ENCODE measurements around the gene NFX1. TPM values are rescaled to one million over a fixed set of nuclear protein-coding genes. Genes with fewer than 3 reads are reported as not detected.
A peak's percentile ranks its signal among the peaks of the same experiment; 100 is the strongest.

Gene NFX1
- total RNA-seq, 4 donors from 2014 or later = 31.7 to 53.9 (median 42.3) TPM

GRCh38 chr9:33375238-33375840, 85.0 kb downstream of the NFX1 start:
- Histone ChIP-seq H3K4me1 (peaks cover 0 to 14% (median 0%) of the 10 kb centered on the region in 3 donors), H3K27ac (peak overlapping the region in 3 of 4 donors; percentile 21 to 54 (median 38)), H3K36me3 (peaks cover 0 to 22% of the 10 kb centered on the region in 2 donors), H3K9me3 (no peaks in the 10 kb centered on the region), H3K4me3 (peak overlapping the region in 1 of 2 donors; percentile 23), H3K27me3 (no peaks in the 10 kb centered on the region)
- 31 to 32% methylated on average over 9 to 10 of the region's 15 CpGs for WGBS, 2 donors (ENCODE audit: low coverage in 1 of 2)
- ATAC-seq = peak; percentile 31
- TF ChIP-seq, protein P1, sequence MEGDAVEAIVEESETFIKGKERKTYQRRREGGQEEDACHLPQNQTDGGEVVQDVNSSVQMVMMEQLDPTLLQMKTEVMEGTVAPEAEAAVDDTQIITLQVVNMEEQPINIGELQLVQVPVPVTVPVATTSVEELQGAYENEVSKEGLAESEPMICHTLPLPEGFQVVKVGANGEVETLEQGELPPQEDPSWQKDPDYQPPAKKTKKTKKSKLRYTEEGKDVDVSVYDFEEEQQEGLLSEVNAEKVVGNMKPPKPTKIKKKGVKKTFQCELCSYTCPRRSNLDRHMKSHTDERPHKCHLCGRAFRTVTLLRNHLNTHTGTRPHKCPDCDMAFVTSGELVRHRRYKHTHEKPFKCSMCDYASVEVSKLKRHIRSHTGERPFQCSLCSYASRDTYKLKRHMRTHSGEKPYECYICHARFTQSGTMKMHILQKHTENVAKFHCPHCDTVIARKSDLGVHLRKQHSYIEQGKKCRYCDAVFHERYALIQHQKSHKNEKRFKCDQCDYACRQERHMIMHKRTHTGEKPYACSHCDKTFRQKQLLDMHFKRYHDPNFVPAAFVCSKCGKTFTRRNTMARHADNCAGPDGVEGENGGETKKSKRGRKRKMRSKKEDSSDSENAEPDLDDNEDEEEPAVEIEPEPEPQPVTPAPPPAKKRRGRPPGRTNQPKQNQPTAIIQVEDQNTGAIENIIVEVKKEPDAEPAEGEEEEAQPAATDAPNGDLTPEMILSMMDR (IDR thresholded peaks at IDR 0.05) = peak in 1 of 4 experiments; percentile 10
- TF ChIP-seq POLR2AphosphoS5 (IDR thresholded peaks at IDR 0.05) = no peak

DNA sequence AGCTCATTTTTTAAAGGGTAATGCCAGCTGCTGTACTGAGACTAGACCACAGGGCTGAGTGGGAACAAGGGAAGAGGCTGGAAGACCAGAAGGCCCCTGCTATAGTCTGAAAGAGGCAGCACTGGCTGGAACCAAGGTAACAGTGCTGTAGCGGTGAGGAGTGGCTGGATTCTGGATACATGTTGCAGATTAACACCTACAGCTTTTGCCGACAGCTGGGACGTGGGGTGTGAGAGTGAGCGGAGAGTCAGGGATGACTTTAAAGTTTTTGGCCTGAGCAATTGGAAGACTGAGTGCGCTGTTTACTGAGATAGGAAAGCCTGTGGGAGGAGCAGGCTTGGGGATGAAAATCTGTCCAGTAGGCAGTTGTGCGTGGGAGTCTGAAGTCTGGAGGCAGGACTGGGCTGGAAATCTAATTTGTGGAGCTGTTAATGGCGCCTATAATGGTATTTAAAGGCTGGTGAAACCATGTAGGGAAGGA, 85.6 kb downstream of the NFX1 start:
- peak overlapping the region in 2 of 4 donors; percentile 21 to 54 for H3K27ac ChIP-seq
- WGBS, 2 donors (ENCODE audit: low coverage in 1 of 2) = 82 to 100% methylated on average over 4 to 7 of the region's 7 CpGs
- TF ChIP-seq EP300 (IDR thresholded peaks at IDR 0.05) (no peak), POLR2A (IDR thresholded peaks at IDR 0.05) (no peak), POLR2AphosphoS5 (IDR thresholded peaks at IDR 0.05) (no peak)
- TF ChIP-seq, protein P1 (IDR thresholded peaks at IDR 0.05) = no peak
- no peak overlapping the region for H3K4me3 ChIP-seq
- no peaks in the 10 kb centered on the region for H3K27me3 ChIP-seq
- no peaks in the 10 kb centered on the region for H3K9me3 ChIP-seq
- H3K36me3 ChIP-seq = peaks cover 0 to 17% of the 10 kb centered on the region in 2 donors
- H3K4me1 ChIP-seq = peaks cover 0 to 14% (median 0%) of the 10 kb centered on the region in 3 donors
- no peak for ATAC-seq

GRCh38 chr9:33377089-33377715, 86.9 kb downstream of the NFX1 start:
- Histone ChIP-seq H3K4me1 (peaks cover 0 to 14% (median 0%) of the 10 kb centered on the region in 3 donors), H3K27me3 (no peaks in the 10 kb centered on the region), H3K4me3 (no peak overlapping the region), H3K9me3 (no peaks in the 10 kb centered on the region), H3K27ac (no peak overlapping the region), H3K36me3 (peaks cover 0 to 4% of the 10 kb centered on the region in 2 donors)
- ATAC-seq = no peak
- TF ChIP-seq POLR2A (IDR thresholded peaks at IDR 0.05) = no peak
- TF ChIP-seq EP300 (IDR thresholded peaks at IDR 0.05) = no peak
- 87 to 89% methylated on average over 6 to 7 of the region's 12 CpGs for WGBS, 2 donors (ENCODE audit: low coverage in 1 of 2)

- H3K36me3 ChIP-seq = no peaks in the 10 kb centered on the region
- TF ChIP-seq, protein P1 (IDR thresholded peaks at IDR 0.05) = no peak
- TF ChIP-seq POLR2AphosphoS5 (IDR thresholded peaks at IDR 0.05) (no peak), EP300 (IDR thresholded peaks at IDR 0.05) (no peak), POLR2A (IDR thresholded peaks at IDR 0.05) (no peak)
- WGBS, 2 donors (ENCODE audit: low coverage in 1 of 2) = 80 to 100% methylated on average over 1 to 2 of the region's 9 CpGs
- H3K4me1 ChIP-seq = peaks cover 0 to 14% (median 0%) of the 10 kb centered on the region in 3 donors
- H3K27ac ChIP-seq = no peak overlapping the region
- no peak for ATAC-seq
- H3K4me3 ChIP-seq = no peak overlapping the region
- no peaks in the 10 kb centered on the region for H3K27me3 ChIP-seq
- H3K9me3 ChIP-seq = no peaks in the 10 kb centered on the region
Measured at GRCh38 chr9:33378121-33378795, 87.9 kb downstream of the NFX1 start.

DNA sequence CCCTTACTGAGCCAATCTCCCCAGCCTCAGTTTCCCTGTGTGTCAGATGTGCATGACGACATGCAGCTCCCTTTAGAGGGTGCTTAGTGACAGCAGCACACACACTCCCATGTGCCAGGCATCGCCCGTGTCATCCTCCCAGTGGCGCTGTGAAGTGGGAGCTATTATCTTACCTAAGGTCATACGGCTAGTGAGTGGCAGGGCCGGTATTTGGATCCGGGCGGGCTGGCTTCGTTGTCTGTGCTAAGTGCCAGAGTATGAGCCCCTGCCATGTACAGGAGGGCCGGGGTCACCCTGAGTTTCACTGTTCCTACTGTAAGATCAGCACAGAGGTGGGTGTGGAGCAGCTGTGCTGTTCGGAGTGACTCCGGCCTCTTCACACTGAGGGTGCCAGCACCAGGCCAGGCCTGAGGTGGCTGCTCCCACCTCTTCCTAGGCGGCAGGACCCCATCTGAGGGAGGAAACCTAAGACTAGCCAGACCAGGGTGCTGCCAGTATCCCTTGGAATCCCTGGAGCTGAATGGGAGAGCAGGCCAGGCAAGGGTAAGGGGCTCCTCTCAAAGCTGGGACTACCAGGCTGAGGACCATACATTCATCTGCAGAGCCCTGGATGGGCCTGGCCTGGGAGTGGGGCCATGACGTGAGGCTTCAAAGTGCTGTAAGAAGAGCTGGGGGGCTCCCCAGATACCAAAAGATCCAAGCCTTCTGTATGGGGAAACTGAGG, 89.5 kb downstream of the NFX1 start:
- TF ChIP-seq, protein P1 (IDR thresholded peaks at IDR 0.05) = no peak
- TF ChIP-seq EP300 (IDR thresholded peaks at IDR 0.05) (no peak), POLR2A (IDR thresholded peaks at IDR 0.05) (no peak), POLR2AphosphoS5 (IDR thresholded peaks at IDR 0.05) (no peak)
- peaks cover 0 to 10% (median 0%) of the 10 kb centered on the region in 3 donors for H3K4me1 ChIP-seq
- H3K4me3 ChIP-seq = no peak overlapping the region
- no peak for ATAC-seq
- 88 to 93% methylated on average over 5 to 6 of the region's 14 CpGs for WGBS, 2 donors (ENCODE audit: low coverage in 1 of 2)
- H3K9me3 ChIP-seq = no peaks in the 10 kb centered on the region
- no peak overlapping the region for H3K27ac ChIP-seq
- no peaks in the 10 kb centered on the region for H3K36me3 ChIP-seq
- no peaks in the 10 kb centered on the region for H3K27me3 ChIP-seq

Measured in gastroesophageal sphincter (tissue), 4 donors.